GM18861 (cell line): ENCODE data around the gene ERAS.
A peak's percentile ranks its signal among the peaks of the same experiment; 100 is the strongest.
"Not testable (repeated sequence)": the region's sequence is repeated elsewhere in the genome, so short reads cannot be mapped to it uniquely, and the experiment has no call there.

Source experiments
- ATAC-seq: cut with Tn5 transposase; IDR thresholded peaks from one replicate; pipeline ENCODE4 v1.9.1; 2021; ENCODE audit not compliant: unreplicated experiment

The ERAS gene

GRCh38 chrX:48794911-48795515 lies 31.3 kb upstream of the ERAS start:
- no peak for ATAC-seq

- ATAC-seq, result no peak
These were observed 28.0 kb upstream of the ERAS start for GRCh38 chrX:48798318-48798717.

DNA sequence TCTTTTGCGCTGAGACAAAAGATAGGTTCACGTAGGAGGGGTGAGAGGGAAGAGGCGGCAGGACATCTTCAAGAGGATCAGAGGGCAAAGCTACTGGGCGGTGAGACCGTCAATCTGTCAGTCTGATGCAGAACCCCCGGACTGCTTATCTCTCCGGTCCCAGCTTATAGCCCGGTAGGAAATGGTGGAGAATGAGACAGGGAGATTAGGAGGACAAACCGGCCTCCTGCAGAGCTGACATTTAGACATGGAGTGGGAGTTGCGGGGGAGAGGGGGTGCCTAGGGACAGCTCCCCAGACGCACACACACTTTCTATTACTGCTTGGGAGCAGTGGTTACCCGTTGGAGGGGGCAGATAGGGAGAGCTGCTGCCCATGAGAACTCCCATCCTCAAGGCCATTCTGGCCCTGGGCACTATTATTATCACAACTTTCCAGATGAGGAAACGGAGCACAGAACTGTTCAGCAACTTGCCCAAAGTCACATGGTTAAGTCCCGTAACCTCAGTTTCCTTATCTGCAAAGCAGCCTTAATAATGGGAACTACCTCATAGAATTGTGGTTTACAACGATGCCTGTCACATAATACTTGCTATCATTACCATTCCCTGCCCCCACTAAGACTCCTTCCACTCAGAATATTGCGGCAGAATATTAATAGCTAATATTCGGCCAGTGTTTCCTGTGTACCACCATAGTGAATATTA lies 25.6 kb upstream of the ERAS start:
- ATAC-seq, result no peak

DNA sequence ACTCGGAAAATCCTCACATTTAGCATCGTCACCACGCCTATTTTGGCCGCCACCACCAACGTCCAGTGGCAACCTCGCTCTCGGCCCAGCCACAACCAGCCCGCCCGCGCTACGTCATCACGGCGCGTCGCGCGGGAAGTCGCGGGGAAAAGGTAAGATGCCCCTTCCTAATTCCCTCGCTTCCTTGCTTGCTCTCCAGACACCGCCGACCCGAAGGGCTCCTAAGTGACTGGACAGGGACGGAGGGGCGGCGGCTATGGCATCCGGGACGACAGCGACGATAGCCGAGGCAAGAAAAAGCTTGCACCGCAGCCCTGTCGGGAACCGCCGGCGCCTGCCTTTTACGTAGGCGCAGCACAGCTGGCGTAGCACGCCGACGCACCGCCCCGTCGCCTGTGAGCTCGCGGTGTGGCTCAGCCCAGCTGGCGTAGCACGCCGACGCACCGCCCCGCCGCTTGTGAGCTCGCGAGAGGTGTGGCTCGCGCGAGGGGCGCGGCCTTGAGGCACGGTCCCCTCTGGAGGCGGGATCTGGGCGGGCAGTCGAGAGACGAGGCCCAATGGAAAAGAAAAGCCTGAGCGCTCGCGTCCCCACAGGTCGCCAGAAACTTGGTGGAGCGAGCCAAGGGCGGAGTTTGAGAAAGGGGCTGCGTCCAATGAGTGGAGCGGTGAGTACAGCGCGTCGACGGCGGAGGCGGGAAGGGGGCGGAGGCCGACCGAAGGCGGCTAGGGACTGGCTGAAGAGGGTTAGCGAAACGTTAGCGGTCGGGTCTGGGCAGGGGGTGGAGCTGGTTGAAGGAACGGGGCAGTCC lies 24.8 kb upstream of the ERAS start, which contains the start of gene HDAC6:
TSS of gene HDAC6 (plus strand) at position 788 of the 809 bp plus-strand sequence. CDS start 626 bp downstream, outside the sequence.
- ATAC-seq, result peak; percentile 82

- ATAC-seq, result peak; percentile 28
These were observed 24.0 kb upstream of the ERAS start for GRCh38 chrX:48802089-48802904.

GRCh38 chrX:48802905-48803200 lies 23.5 kb upstream of the ERAS start:
- no peak for ATAC-seq

DNA sequence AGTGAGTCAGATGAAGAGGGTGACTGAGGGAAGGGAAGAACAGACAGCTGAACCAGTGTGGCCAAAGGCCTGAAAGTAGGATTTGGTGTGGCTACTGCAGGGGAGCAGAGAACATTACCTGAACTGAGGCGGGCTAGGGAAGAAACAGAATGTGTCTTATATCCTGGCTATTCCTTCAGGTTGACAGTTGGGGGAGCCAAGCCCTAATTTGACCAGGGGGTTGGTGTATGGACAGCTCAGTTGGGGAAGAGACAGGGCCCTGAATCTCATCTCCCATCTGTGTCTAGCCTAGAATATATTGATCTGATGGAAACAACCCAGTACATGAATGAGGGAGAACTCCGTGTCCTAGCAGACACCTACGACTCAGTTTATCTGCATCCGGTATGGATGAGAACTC lies 20.2 kb upstream of the ERAS start:
- ATAC-seq, result no peak

- no peak for ATAC-seq
These were observed 12.7 kb upstream of the ERAS start for GRCh38 chrX:48813644-48814043.

- ATAC-seq, result no peak
These were observed 11.6 kb upstream of the ERAS start for GRCh38 chrX:48814722-48815121.

- ATAC-seq, result no peak
These were observed 11.0 kb upstream of the ERAS start for GRCh38 chrX:48815266-48815665.

DNA sequence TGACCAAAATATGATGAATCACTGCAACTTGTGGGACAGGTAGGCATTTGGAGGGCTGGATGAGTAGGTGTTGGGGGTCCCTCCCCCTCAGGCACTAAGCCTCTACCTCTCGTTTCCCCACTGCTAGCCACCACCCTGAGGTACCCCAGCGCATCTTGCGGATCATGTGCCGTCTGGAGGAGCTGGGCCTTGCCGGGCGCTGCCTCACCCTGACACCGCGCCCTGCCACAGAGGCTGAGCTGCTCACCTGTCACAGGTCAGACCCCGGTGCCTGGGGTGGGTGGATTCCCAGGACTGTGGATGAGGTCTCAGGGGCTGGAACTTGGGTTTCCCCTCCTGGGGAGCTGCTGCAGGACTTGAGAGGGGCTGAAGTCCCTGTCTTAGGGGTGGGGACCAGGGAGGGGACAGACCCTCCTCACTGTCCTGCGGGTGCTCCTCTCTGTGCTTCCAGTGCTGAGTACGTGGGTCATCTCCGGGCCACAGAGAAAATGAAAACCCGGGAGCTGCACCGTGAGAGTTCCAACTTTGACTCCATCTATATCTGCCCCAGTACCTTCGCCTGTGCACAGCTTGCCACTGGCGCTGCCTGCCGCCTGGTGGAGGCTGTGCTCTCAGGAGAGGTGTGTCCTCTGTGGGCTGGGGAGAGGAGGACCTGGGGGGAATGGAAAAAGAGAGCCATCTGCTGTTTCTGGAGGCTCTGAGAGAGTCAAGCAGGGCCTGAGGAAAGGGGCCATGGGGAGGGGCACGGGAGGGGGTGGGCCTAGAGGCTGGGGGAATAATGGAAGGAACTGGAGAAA lies 10.1 kb upstream of the ERAS start:
- no peak for ATAC-seq

DNA sequence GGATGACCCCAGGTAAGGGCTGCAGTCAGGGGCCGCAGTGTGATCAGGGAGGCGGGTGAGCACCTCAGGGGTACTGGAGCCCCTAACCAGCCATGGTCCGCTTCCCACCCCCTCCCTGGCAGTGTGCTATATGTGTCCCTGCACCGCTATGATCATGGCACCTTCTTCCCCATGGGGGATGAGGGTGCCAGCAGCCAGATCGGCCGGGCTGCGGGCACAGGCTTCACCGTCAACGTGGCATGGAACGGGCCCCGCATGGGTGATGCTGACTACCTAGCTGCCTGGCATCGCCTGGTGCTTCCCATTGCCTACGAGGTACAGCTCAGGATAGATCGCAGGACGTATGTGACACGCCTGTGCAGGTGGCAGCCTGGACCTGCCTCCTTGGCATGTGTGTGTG lies 8.2 kb upstream of the ERAS start:
- no peak for ATAC-seq

GRCh38 chrX:48818866-48819265 lies 7.4 kb upstream of the ERAS start:
- no peak for ATAC-seq

DNA sequence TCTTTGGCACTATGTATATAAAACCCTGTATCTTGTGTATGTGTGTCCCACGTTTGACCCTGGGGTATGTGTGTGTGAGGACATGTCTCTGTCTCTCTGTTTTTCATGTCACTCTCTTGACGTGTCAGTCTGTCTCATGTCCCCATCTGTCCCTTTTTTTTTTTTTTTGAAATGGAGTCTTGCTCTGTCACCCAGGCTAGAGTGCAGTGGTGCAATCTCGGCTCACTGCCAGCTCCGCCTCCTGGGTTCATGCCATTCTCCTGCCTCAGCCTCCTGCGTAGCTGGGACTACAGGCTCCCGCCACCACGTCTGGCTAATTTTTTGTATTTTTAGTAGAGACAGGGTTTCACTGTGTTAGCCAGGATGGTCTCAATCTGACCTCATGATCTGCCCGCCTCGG lies 6.9 kb upstream of the ERAS start:
- not testable (repeated sequence) for ATAC-seq

- no peak for ATAC-seq
These were observed 3.3 kb upstream of the ERAS start for GRCh38 chrX:48823053-48823452.

DNA sequence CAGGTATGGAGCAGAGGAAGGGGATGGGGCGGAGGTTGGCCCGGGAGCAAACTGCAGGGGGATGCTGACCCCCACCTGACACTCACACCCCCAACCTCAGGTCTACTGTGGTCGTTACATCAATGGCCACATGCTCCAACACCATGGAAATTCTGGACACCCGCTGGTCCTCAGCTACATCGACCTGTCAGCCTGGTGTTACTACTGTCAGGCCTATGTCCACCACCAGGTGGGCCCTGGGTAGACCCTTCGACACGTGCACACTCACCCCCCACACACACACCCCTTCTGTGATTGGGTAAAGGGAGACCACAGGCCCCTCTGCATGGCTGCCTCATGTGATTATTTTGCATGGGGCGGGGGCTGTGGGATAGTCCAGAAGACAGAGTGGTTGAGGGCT lies 2.2 kb upstream of the ERAS start:
- ATAC-seq, result no peak

GRCh38 chrX:48826876-48827653 lies 752 bp downstream of the ERAS start:
- no peak for ATAC-seq

- no peak for ATAC-seq
These were observed 1.3 kb downstream of the ERAS start for GRCh38 chrX:48827654-48827968.

- no peak for ATAC-seq
These were observed 2.9 kb downstream of the ERAS start for GRCh38 chrX:48829016-48829735.
